UCSD-AML1 (cell line): ENCODE measurements around the gene SBK1.
"Not testable (repeated sequence)": the region's sequence is repeated elsewhere in the genome, so short reads cannot be mapped to it uniquely, and the experiment has no call there.

ENCODE experiments used
- DNase-seq: peaks from one replicate; lab custom pipeline; 2025; ENCODE audit not compliant: unreplicated experiment; lab: John Stamatoyannopoulos, UW

The SBK1 gene

DNA sequence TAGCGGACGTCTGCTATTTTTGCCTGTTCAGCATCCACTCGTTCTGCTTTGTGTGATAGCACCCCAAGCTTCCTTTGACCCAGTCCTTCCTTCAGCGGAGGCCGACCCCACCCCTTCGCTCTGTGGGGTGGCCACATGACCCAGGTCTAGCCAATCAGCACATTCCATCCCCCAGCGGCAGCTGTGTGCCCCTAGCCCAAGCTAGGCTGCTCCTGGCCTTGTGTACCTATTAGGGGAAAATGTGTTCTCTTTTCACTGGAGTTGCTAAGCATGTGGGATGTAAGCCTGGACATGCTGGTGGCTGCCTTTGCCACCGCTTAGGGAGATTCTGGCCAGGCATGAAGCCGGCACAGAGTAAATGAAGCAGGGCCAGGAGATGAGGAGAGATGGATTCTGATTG lies 37.9 kb downstream of the SBK1 start:
- not testable (repeated sequence) for DNase-seq

DNA sequence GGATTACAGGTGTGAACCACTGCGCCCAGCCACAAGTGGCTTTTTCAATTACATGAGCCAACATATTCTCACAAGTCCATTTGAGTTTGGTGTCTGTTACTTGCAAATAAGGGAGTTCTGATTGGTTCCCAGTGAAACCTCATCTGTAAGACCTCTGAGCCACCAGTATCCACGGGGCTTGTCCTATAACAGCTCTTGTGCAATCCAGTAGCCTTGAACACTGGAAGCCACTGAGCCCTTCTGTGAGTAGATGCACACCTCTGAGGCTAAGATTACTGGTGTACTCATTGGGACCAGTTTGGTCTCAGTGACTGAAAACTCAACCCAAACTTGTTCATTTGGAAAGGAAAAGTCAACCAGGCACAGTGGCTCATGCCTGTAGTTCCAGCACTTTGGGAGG lies 38.7 kb downstream of the SBK1 start:
- DNase-seq = not testable (repeated sequence)

DNA sequence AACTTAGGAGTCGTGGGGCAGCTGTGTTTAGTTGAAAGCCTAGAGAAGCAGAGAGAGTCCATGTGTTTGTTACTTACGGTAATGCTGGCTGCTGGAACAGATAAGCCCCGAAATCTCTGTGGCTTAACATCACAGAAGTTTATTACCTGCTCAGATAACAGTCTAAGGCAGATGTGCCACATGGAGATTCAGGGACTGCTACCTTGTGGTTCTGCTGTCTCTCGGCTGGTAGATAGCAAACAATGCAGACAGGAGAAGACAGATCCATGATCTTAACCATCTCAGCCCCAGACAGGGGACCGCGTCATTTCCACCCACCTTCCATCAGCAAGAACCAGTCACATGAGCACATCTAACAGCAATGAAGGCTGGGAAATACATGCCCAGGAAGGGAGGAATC lies 40.3 kb downstream of the SBK1 start:
- not testable (repeated sequence) for DNase-seq

DNA sequence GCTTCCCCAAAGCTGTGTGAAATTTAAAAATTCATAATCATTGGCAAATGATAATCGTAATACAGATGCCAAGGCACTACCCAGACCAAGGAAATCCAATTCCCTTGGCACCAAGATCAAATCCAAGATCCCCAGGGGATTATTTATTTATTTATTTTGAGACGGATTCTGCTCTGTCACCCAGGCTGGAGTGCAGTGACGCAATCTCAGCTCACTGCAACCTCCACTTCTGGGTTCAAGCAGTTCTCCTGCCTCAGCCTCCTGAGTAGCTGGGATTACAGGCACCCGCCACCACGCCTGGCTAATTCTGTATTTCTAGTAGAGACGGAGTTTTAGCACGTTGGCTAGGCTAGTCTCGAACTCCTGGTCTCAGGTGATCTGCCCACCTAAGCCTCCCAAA lies 43.4 kb downstream of the SBK1 start:
- not testable (repeated sequence) for DNase-seq

DNA sequence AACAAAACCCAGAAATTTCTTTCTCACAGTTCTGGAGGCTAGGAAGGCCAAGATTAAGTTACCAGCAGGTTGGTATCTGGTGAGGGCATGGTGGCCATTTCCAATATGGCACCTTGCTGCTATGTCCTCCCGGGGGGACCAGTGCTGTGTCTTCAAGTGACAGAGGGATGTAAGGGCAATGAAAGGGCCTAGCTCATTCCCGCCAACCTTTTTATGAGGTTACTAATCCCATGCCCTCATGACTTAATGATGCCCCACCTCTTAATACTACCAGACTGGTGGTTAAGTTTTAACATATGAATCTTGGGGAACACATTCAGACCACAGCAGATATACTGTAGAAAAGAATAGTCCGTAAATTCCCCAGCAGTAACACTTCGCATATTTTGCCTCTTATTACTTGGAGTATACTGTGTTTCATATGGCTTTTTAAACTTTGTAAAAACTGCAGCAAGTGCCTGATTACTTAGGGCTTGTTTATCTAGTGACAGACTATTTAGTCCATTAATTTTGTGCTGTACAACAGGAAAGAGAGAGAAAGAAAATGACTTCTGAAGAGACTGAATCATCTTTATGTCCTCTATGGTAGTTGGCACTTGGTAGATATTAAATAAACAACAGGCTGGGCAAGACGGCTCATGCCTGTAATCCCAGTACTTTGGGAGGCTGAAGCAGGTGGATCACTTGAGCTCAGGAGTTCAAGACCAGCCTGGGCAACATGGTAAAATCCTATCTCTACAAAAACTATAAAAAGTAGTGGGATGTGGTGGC lies 44.8 kb downstream of the SBK1 start:
- DNase-seq = not testable (repeated sequence)

DNA sequence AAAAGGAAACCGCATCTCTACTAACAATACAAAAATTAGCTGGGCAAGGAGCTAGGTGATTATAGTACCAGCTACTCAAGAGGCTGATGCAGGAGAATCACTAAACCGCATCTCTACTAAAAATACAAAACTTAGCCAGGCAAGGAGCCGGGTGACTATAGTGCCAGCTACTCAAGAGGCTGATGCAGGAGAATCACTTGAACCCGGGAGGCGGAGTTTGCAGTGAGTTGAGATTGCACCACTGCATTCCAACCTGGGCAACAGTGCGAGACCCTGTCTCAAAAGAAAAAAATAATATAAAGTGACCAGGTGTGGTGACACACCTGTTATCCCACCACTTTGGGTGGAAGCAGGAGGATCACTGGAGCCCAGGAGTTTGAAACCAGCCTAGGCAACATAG lies 45.9 kb downstream of the SBK1 start:
- DNase-seq = not testable (repeated sequence)

GRCh38 chr16:28362600-28362999 lies 70.3 kb downstream of the SBK1 start:
- DNase-seq = not testable (repeated sequence)

DNA sequence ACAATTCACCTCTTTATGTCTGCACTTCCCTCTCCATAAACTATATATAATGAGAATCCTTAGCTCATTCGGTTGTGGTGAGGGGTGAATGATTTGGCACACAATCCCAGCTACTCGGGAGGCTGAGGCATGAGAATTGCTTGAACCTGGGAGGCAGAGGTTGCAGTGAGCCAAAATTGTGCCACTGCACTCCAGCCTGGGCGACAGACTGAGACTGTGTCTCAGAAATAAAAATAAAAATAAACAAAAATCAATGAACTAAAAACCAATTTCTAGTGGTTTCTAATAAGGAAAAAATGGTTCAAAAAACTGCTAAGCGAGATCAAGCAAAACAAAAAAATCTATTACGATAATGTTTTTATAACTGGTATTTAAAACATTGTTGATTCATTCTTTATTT lies 71.1 kb downstream of the SBK1 start, which contains the start of gene NPIPB6:
Gene NPIPB6 (minus strand): TSS at position 101 of the 400 bp plus-strand sequence. CDS start 686 bp downstream, outside the sequence.
- not testable (repeated sequence) for DNase-seq

DNA sequence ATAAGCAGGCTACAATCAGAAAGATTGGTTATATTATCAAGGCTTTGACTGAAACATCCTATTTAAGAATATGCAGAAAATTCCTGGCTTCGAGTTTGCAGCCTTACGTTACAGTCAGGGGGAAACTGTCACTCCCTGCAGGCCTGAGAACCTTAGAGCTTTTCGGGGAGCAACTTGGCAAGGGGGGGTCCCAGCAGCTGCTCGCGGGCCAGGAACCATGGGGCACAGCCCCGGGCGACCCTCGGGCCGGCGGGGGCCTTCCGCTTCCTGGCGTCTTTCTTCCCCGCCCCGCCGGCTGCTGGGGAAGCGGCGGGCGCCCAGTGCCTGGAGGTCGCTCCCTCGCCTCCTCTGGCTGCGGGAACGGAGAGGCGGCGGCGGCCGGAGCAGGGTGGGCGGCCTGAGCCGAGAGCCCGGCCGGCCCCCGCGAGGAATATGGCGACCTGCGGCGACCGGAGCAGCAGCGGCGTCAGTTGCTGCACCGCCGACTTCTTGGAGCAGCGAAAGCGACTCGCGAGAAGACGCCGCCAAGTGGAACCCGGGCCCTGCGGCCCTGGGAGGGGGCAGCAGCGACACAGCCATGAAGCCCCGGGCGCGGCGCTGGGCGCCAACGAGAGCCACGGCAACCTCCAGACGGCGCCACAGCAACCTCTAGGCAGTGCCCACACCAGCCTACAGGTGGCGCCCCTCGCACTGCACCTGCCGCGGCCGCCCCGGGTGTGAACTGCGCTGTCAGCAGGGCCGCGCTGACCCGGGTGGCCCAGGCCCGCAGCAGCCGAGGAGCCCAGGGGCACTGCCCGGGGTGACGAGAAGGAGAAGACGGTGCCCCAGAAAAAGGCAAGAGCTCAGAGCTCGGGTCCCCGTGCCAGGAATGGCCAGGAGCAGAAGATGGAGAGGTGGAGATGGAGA lies 72.2 kb downstream of the SBK1 start:
- DNase-seq = not testable (repeated sequence)

DNA sequence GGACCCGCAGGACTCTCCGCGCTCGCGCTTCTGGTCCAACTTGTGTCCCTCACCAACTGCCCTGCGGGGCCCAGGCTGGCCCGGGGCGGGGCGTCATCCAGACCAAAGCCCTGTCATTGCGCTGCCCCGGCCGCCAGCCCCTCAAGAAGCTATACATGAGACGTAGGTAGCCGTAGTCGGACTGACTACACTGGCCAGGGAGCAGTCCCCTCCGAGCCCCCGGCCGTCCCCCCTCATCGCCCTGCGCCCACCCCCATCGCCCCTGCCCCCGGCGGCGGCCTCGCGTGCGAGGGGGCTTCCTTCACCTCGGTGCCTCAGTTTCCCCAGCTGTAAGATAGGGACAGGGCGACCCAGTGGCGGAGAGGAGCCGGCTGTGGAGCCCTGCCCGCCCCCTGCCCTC lies 75.6 kb downstream of the SBK1 start:
- not testable (repeated sequence) for DNase-seq
